G401 (cell line): ENCODE measurements around the gene GABRD. TPM values are rescaled to one million over a fixed set of nuclear protein-coding genes. Genes with fewer than 3 reads are reported as not detected.

Experiments
- DNase-seq: peaks from one replicate; pipeline ENCODE4 v3.0.0-alpha.2; 2015; ENCODE audit warnings: low spot score
- in situ Hi-C: cut with HindIII; loops from 2 replicates; pipeline ENCODE4 v1.10.0; 2016; ENCODE audit warnings: low sequenced_read_pairs, mixed read lengths
- total RNA-seq: library from RNA; depleted of rRNA; stranded (reverse); fragments of >200 nt; shearing (Covaris generic); gene quantifications from 2 replicates; pipeline ENCODE4 v1.2.3, GENCODE V29; 2014

Gene GABRD
- total RNA-seq, 1 experiment from 2014 or later, result 1.2 TPM

GRCh38 chr1:1982379-1983232 is 36.5 kb upstream of the GABRD start:
- in situ Hi-C loops, result no loop called here

GRCh38 chr1:1984560-1985070 is 34.5 kb upstream of the GABRD start:
- in situ Hi-C loops, result no loop called here
- DNase-seq, result no peak

More at GRCh38 chr1:1982379-1983232, 36.5 kb upstream of the GABRD start:
- DNase-seq, result no peak

- DNase-seq, result peak; percentile 57
- in situ Hi-C loops, result no loop called here
Measured at GRCh38 chr1:1985375-1986050, 33.6 kb upstream of the GABRD start.

GRCh38 chr1:1986451-1987141 is 32.5 kb upstream of the GABRD start:
- in situ Hi-C loops, result no loop called here
- no peak for DNase-seq

GRCh38 chr1:1987142-1987510 is 32.0 kb upstream of the GABRD start:
- no peak for DNase-seq
- in situ Hi-C loops, result no loop called here

- no peak for DNase-seq
- in situ Hi-C loops, result no loop called here
Measured at GRCh38 chr1:1988061-1988945, 30.8 kb upstream of the GABRD start.

- in situ Hi-C loops, result no loop called here
- no peak for DNase-seq
Measured at GRCh38 chr1:1989102-1989542, 30.0 kb upstream of the GABRD start.

- in situ Hi-C loops, result loop anchor here (5.0 kb wide), 1 partner anchor 58 kb away; no protein-coding TSS in a partner anchor
- no peak for DNase-seq
Measured at GRCh38 chr1:1989789-1990188, 29.4 kb upstream of the GABRD start.

GRCh38 chr1:1990222-1990621 is 28.9 kb upstream of the GABRD start:
- no peak for DNase-seq
- in situ Hi-C loops, result loop anchor here (5.0 kb wide), 1 partner anchor 57 kb away; no protein-coding TSS in a partner anchor

GRCh38 chr1:1994536-1994935 is 24.6 kb upstream of the GABRD start:
- in situ Hi-C loops, result loop anchor here (5.0 kb wide), 1 partner anchor 53 kb away; no protein-coding TSS in a partner anchor

GRCh38 chr1:1996207-1996651 is 22.9 kb upstream of the GABRD start:
- in situ Hi-C loops, result no loop called here
- DNase-seq, result no peak

More at GRCh38 chr1:1994536-1994935, 24.6 kb upstream of the GABRD start:
- DNase-seq, result no peak

GRCh38 chr1:1997576-1997975 is 21.6 kb upstream of the GABRD start:
- in situ Hi-C loops, result no loop called here
- no peak for DNase-seq

- no peak for DNase-seq
- in situ Hi-C loops, result no loop called here
Measured at GRCh38 chr1:2000432-2000831, 18.7 kb upstream of the GABRD start.

- no peak for DNase-seq
- in situ Hi-C loops, result no loop called here
Measured at GRCh38 chr1:2000850-2001249, 18.3 kb upstream of the GABRD start.

GRCh38 chr1:2001773-2002411 is 17.3 kb upstream of the GABRD start:
- in situ Hi-C loops, result no loop called here
- DNase-seq, result no peak

GRCh38 chr1:2003541-2004131 is 15.5 kb upstream of the GABRD start, which contains the start of gene CFAP74:
Gene CFAP74, minus strand, starts transcription at chr1:2003786. Its CDS starts 12,830 bp downstream, at chr1:1990956.
- in situ Hi-C loops, result no loop called here
- peak; percentile 72 for DNase-seq

GRCh38 chr1:2004856-2005255 is 14.3 kb upstream of the GABRD start:
- DNase-seq, result no peak
- in situ Hi-C loops, result no loop called here
